Esophagus muscularis mucosa (tissue), 3 donors: ENCODE results near the gene MICB.

Experiments
- POLR2A ChIP-seq: fragments of 450-650 bp; IDR thresholded peaks from one replicate; pipeline ENCODE4 v1.6.1; 2017; ENCODE audit warnings: antibody characterized with exemption, moderate library complexity, mild to moderate bottlenecking, low read depth
- TF ChIP-seq, protein P1 (sequence below), 3 experiments: fragments of 200-600 bp in 2 of 3; fragments of 450-650 bp in 1 of 3; sonication (generic) in 2 of 3; IDR thresholded peaks; one replicate each; pipeline ENCODE4 v1.5.1; 2017 to 2019; ENCODE audit warnings: antibody characterized with exemption in 3 of 3, mild to moderate bottlenecking in 2 of 3, moderate library complexity in 1 of 3

DNA sequence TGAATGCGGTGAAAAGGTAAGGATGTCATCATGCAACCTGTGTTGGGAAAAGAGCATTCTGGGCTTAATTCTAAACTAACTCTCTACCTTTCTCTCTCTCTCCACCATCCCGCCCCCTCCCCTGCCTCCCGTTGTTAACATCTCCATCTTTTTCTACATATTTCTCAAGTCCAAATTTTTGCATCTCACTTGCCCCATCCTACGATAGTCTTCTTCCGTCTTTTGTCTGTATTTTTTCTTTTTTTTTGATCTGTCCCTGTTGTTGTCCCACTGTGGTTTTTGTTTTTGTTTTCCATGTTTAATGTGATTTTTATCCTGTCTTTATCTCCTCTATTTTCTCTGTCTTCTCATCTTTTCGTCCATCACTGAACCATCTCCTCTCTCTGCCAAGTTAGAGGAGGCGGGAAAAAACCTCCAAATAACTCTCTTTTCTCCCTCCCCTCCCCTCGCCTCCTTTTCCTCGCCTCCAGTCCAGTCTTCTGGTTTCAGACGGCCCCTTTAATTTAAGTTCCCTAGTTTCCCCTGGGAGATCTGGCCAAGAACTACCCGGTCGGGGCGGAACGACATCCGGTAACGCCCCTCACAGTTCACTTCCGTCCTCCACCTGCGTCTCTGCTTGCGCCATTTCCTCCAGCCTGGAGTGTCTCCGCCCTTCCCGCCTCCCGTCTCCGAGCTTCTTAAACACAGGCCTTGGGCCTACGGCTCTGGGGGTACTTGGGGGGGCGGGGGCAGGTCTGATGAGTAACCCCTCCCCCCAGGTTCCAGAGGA, 49.2 kb downstream of the MICB start, which contains the start of gene NFKBIL1:
- no peak for TF ChIP-seq POLR2A
- TF ChIP-seq, protein P1, sequence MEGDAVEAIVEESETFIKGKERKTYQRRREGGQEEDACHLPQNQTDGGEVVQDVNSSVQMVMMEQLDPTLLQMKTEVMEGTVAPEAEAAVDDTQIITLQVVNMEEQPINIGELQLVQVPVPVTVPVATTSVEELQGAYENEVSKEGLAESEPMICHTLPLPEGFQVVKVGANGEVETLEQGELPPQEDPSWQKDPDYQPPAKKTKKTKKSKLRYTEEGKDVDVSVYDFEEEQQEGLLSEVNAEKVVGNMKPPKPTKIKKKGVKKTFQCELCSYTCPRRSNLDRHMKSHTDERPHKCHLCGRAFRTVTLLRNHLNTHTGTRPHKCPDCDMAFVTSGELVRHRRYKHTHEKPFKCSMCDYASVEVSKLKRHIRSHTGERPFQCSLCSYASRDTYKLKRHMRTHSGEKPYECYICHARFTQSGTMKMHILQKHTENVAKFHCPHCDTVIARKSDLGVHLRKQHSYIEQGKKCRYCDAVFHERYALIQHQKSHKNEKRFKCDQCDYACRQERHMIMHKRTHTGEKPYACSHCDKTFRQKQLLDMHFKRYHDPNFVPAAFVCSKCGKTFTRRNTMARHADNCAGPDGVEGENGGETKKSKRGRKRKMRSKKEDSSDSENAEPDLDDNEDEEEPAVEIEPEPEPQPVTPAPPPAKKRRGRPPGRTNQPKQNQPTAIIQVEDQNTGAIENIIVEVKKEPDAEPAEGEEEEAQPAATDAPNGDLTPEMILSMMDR (IDR thresholded peaks at IDR 0.05) = no peak
